Middle frontal gyrus (tissue), 1 donor: ENCODE measurements around the gene ANKS1B.

Experiments used
- DNase-seq: peaks from one replicate; pipeline ENCODE4 v3.0.0-alpha.2; 2015; ENCODE audit warnings: low spot score; ENCODE audit errors: extremely low spot score

Gene ANKS1B

GRCh38 chr12:99201906-99202645 is 782.7 kb downstream of the ANKS1B start:
- no peak for DNase-seq

GRCh38 chr12:99200711-99201384 is 783.9 kb downstream of the ANKS1B start:
- DNase-seq, result no peak

- no peak for DNase-seq
These were observed 789.3 kb downstream of the ANKS1B start for GRCh38 chr12:99195474-99195873.

GRCh38 chr12:99192489-99192888 is 792.2 kb downstream of the ANKS1B start:
- DNase-seq, result no peak

GRCh38 chr12:99176871-99177270 is 807.9 kb downstream of the ANKS1B start:
- no peak for DNase-seq

- DNase-seq, result no peak
These were observed 814.3 kb downstream of the ANKS1B start for GRCh38 chr12:99170461-99170860.

- DNase-seq, result no peak
These were observed 814.7 kb downstream of the ANKS1B start for GRCh38 chr12:99170037-99170436.

- no peak for DNase-seq
These were observed 826.8 kb downstream of the ANKS1B start for GRCh38 chr12:99157946-99158345.

- DNase-seq, result no peak
These were observed 829.8 kb downstream of the ANKS1B start for GRCh38 chr12:99154983-99155336.

GRCh38 chr12:99154216-99154982 is 830.3 kb downstream of the ANKS1B start:
- DNase-seq, result no peak

GRCh38 chr12:99153293-99153692 is 831.4 kb downstream of the ANKS1B start:
- no peak for DNase-seq

GRCh38 chr12:99152337-99152736 is 832.4 kb downstream of the ANKS1B start:
- DNase-seq, result no peak

GRCh38 chr12:99151744-99152143 is 833.0 kb downstream of the ANKS1B start:
- no peak for DNase-seq

GRCh38 chr12:99147130-99147529 is 837.6 kb downstream of the ANKS1B start:
- no peak for DNase-seq

- DNase-seq, result no peak
These were observed 838.0 kb downstream of the ANKS1B start for GRCh38 chr12:99146730-99147129.

GRCh38 chr12:99146185-99146584 is 838.6 kb downstream of the ANKS1B start:
- DNase-seq, result no peak

GRCh38 chr12:99142651-99143050 is 842.1 kb downstream of the ANKS1B start:
- DNase-seq, result no peak

- DNase-seq, result no peak
These were observed 844.6 kb downstream of the ANKS1B start for GRCh38 chr12:99140017-99140720.

- DNase-seq, result no peak
These were observed 846.3 kb downstream of the ANKS1B start for GRCh38 chr12:99138393-99138792.

GRCh38 chr12:99137124-99137855 is 847.4 kb downstream of the ANKS1B start:
- no peak for DNase-seq

GRCh38 chr12:99136516-99136915 is 848.2 kb downstream of the ANKS1B start:
- DNase-seq, result no peak
